WI38 (cell line): ENCODE measurements around the gene LAMC3.

Experiments
- H3K4me3 ChIP-seq: 2 replicates; pipeline ENCODE4 v1.5.1; 2011; ENCODE audit warnings: low read depth, mild to moderate bottlenecking, control low read depth, low read length
- TF ChIP-seq, protein P1 (sequence below): IDR thresholded peaks from 2 replicates; pipeline ENCODE4 v1.5.1; 2012; ENCODE audit warnings: low read depth, mild to moderate bottlenecking, control low read depth, low read length

LAMC3 gene

GRCh38 chr9:131116281-131117120 is 107.5 kb downstream of the LAMC3 start:
- TF ChIP-seq, protein P1, sequence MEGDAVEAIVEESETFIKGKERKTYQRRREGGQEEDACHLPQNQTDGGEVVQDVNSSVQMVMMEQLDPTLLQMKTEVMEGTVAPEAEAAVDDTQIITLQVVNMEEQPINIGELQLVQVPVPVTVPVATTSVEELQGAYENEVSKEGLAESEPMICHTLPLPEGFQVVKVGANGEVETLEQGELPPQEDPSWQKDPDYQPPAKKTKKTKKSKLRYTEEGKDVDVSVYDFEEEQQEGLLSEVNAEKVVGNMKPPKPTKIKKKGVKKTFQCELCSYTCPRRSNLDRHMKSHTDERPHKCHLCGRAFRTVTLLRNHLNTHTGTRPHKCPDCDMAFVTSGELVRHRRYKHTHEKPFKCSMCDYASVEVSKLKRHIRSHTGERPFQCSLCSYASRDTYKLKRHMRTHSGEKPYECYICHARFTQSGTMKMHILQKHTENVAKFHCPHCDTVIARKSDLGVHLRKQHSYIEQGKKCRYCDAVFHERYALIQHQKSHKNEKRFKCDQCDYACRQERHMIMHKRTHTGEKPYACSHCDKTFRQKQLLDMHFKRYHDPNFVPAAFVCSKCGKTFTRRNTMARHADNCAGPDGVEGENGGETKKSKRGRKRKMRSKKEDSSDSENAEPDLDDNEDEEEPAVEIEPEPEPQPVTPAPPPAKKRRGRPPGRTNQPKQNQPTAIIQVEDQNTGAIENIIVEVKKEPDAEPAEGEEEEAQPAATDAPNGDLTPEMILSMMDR = no peak
- no peak overlapping the region for H3K4me3 ChIP-seq

GRCh38 chr9:131117121-131117761 is 108.3 kb downstream of the LAMC3 start:
- TF ChIP-seq, protein P1 = no peak
- H3K4me3 ChIP-seq = no peak overlapping the region

DNA sequence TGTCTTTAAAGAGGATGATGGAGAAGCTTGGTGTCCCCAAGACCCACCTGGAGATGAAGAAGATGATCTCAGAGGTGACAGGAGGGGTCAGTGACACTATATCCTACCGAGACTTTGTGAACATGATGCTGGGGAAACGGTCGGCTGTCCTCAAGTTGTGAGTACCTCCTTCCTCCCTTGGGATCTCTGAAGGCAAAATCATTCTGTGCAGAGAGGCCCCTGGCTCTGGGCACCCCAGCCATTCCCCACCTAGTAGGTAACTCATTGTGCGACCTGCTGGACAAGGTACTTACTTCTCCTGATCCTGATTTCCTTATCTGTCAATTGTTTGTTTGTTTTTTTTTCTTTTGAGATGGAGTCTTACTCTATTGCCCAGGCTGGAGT is 108.8 kb downstream of the LAMC3 start:
- TF ChIP-seq, protein P1 = no peak
- no peak overlapping the region for H3K4me3 ChIP-seq

GRCh38 chr9:131119600-131119999 is 110.6 kb downstream of the LAMC3 start:
- H3K4me3 ChIP-seq = no peak overlapping the region
- TF ChIP-seq, protein P1 = no peak

GRCh38 chr9:131120620-131121228 is 111.8 kb downstream of the LAMC3 start:
- no peak overlapping the region for H3K4me3 ChIP-seq

DNA sequence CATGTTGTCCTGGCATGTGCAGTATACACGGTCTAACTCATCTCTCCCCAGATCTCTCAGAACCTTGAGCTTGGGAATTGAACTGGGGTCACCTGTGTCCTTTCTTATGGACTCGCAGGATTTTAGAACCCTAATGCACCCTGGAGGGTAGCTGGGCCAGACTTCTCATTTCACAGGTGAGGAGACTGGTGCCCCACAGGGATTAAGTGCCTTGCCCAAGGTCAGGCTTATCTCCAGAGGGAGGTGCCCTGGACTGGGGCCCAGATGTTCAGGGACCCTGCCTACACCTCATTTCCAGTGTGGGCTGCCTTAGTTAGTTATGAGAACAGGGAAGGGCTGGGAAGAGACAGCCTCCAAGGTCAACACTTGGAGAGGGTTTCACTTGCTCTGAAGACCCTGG is 112.4 kb downstream of the LAMC3 start:
- no peak overlapping the region for H3K4me3 ChIP-seq
- TF ChIP-seq, protein P1 = no peak

More at GRCh38 chr9:131120620-131121228, 111.8 kb downstream of the LAMC3 start:
- TF ChIP-seq, protein P1 = no peak

DNA sequence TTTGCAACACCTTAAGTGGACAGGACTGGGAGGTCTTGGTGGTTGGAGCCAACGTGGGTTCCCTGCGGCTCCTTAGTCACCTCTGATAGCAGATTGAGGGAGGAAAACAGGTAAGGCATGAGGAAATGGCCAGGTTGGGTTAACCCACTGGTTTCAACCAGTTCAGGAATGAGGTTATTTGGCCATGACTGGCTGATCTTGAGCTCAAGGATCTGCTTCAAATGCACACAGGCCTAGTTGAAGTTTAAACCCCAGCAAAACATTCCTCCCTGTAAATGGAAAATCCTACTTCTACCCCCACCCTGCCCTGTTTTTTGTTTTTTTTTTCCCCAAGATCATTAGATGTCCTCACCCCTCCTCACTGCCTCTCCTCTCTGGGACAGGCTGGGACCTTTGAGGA is 113.2 kb downstream of the LAMC3 start:
- TF ChIP-seq, protein P1 = no peak
- H3K4me3 ChIP-seq = no peak overlapping the region
